Measurements from ENCODE around the gene KIF20B.

DNA sequence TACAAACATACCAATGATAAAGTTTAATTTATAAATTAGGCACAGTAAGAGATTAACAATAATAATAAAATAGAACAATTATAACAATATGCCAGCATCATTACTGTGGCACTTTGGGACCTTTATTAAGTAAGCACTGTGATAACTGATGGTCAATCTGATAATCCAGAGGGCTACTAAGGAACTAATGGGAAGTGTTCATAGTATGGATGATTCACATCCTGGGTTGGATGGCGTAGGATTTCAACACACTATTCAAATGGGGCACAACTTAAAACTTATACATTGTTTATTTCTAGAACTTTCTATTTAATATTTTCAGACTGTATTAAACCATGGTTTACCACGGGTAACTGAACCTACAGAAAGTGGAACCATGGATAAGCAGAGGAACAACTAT is 90.8 kb downstream of the KIF20B start:
- TF ChIP-seq, protein P1, sequence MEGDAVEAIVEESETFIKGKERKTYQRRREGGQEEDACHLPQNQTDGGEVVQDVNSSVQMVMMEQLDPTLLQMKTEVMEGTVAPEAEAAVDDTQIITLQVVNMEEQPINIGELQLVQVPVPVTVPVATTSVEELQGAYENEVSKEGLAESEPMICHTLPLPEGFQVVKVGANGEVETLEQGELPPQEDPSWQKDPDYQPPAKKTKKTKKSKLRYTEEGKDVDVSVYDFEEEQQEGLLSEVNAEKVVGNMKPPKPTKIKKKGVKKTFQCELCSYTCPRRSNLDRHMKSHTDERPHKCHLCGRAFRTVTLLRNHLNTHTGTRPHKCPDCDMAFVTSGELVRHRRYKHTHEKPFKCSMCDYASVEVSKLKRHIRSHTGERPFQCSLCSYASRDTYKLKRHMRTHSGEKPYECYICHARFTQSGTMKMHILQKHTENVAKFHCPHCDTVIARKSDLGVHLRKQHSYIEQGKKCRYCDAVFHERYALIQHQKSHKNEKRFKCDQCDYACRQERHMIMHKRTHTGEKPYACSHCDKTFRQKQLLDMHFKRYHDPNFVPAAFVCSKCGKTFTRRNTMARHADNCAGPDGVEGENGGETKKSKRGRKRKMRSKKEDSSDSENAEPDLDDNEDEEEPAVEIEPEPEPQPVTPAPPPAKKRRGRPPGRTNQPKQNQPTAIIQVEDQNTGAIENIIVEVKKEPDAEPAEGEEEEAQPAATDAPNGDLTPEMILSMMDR (IDR thresholded peaks at IDR 0.05): no peak
- no peak for TF ChIP-seq POLR2A (IDR thresholded peaks at IDR 0.05)
- no peak for TF ChIP-seq POLR2AphosphoS5 (IDR thresholded peaks at IDR 0.05)
- no peak for TF ChIP-seq EP300 (IDR thresholded peaks at IDR 0.05)
